ENCODE results near the gene GALNT14.

DNA sequence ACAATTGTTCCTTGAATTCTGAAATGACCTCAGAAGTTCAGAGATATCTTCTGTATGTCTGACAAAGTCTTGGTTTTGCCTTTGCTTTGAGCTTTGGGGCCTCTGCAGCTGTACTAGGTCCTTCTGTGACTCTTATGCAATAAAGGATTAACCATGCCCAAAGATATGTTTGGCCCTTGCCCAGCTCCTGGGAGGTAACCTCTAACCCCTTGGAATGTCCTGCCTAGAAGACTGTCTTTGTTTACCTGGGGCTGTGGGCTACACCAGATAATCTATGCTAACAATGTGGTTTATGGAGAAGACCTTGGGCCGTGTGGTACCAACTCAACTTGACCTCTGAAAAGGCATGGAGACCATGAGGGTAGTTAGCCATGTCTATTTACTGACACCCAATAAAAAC, 190.1 kb downstream of the GALNT14 start:
- TF ChIP-seq, protein P1, sequence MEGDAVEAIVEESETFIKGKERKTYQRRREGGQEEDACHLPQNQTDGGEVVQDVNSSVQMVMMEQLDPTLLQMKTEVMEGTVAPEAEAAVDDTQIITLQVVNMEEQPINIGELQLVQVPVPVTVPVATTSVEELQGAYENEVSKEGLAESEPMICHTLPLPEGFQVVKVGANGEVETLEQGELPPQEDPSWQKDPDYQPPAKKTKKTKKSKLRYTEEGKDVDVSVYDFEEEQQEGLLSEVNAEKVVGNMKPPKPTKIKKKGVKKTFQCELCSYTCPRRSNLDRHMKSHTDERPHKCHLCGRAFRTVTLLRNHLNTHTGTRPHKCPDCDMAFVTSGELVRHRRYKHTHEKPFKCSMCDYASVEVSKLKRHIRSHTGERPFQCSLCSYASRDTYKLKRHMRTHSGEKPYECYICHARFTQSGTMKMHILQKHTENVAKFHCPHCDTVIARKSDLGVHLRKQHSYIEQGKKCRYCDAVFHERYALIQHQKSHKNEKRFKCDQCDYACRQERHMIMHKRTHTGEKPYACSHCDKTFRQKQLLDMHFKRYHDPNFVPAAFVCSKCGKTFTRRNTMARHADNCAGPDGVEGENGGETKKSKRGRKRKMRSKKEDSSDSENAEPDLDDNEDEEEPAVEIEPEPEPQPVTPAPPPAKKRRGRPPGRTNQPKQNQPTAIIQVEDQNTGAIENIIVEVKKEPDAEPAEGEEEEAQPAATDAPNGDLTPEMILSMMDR (IDR thresholded peaks at IDR 0.05), result no peak
- TF ChIP-seq POLR2A (IDR thresholded peaks at IDR 0.05) (no peak), EP300 (IDR thresholded peaks at IDR 0.05) (no peak)

Measured in ovary (tissue), 3 donors.